Vagina (tissue), 2 donors: ENCODE data around the gene NT5C1B.

Experiments
- CTCF ChIP-seq, 3 experiments: fragments of 450-650 bp in 2 of 3; fragments of 200-600 bp in 1 of 3; sonication (generic) in 1 of 3; IDR thresholded peaks; one replicate each; pipeline ENCODE4 v1.5.1; 2017 to 2019; ENCODE audit warnings: antibody characterized with exemption in 3 of 3, mild to moderate bottlenecking in 2 of 3, moderate library complexity in 2 of 3
- POLR2A ChIP-seq, 2 donors: fragments of 450-650 bp; IDR thresholded peaks; one replicate each; pipeline ENCODE4 v1.6.1; 2017; ENCODE audit warnings: antibody characterized with exemption in 2 of 2, mild to moderate bottlenecking in 2 of 2, moderate library complexity in 2 of 2

GRCh38 chr2:18630541-18630940 is 41.2 kb upstream of the NT5C1B start:
- TF ChIP-seq CTCF (IDR thresholded peaks at IDR 0.05) (no peak), POLR2A (IDR thresholded peaks at IDR 0.05) (no peak)
